ENCODE results near the gene PRKCH. TPM values are rescaled to one million over a fixed set of nuclear protein-coding genes. Genes with fewer than 3 reads are reported as not detected.
A peak's percentile ranks its signal among the peaks of the same experiment; 100 is the strongest.

The PRKCH gene
- total and polyA plus RNA-seq, 2 of the 13 experiments (the other 11 are each of a cell fraction or from before 2014, with no cell fraction given) = 0.48 to 1.3 TPM

GRCh38 chr14:61553730-61554641, 232.6 kb downstream of the PRKCH start (continued):
- TF ChIP-seq ZNF609 (CRISPR knock-in tag; IDR thresholded peaks at IDR 0.05; ENCODE audit: borderline replicate concordance) (peak; percentile 91), SRSF9 (IDR thresholded peaks at IDR 0.05; ENCODE audit: borderline replicate concordance, insufficient read depth, low read depth, low read length, poor library complexity, severe bottlenecking) (no peak), RAD21 (CRISPR knock-in tag; IDR thresholded peaks at IDR 0.05) (no peak; the same call in 1 of the 2 replicates), TFAP4 (IDR thresholded peaks at IDR 0.05; ENCODE audit: borderline replicate concordance, low read depth) (peak; percentile 66; the same call in 1 of the 2 replicates), CEBPZ (IDR thresholded peaks at IDR 0.05; ENCODE audit: low read length) (no peak), ZNF792 (CRISPR knock-in tag; IDR thresholded peaks at IDR 0.05) (peak; percentile 85), ATF7 (IDR thresholded peaks at IDR 0.05) (peak; percentile 51; the same call in 1 of the 2 replicates), ATF7 (CRISPR knock-in tag; IDR thresholded peaks at IDR 0.05) (no peak; the same call in 1 of the 2 replicates), ZSCAN9 (CRISPR knock-in tag; IDR thresholded peaks at IDR 0.05; ENCODE audit: borderline replicate concordance) (peak; percentile 88), ASH2L (IDR thresholded peaks at IDR 0.05; ENCODE audit: insufficient read length, low read depth, low read length) (peak; percentile 53), ZNF724P (CRISPR knock-in tag; IDR thresholded peaks at IDR 0.05; ENCODE audit: borderline replicate concordance) (0 out of 2 replicates have a peak, but pooled peaks have one; percentile 52), NBN (conservative IDR thresholded peaks at IDR 0.05) (no peak), ZNF713 (CRISPR knock-in tag; IDR thresholded peaks at IDR 0.05) (no peak), MED13 (CRISPR knock-in tag; IDR thresholded peaks at IDR 0.05) (peak; percentile 99), GMEB2 (CRISPR knock-in tag; IDR thresholded peaks at IDR 0.05; ENCODE audit: low read depth) (no peak), ZNF670 (CRISPR knock-in tag; IDR thresholded peaks at IDR 0.05; ENCODE audit: borderline replicate concordance) (no peak), TP53 (CRISPR knock-in tag; conservative IDR thresholded peaks at IDR 0.05) (peak; percentile 75; the same call in 1 of the 2 replicates), HMGA1 (CRISPR knock-in tag; conservative IDR thresholded peaks at IDR 0.05) (no peak)
